Pulmonary artery endothelial cell (primary cell): Measurements from ENCODE around the gene TMEM217. TPM values are rescaled to one million over a fixed set of nuclear protein-coding genes. Genes with fewer than 3 reads are reported as not detected.
A peak's percentile ranks its signal among the peaks of the same experiment; 100 is the strongest.
"Not testable (repeated sequence)": the region's sequence is repeated elsewhere in the genome, so short reads cannot be mapped to it uniquely, and the experiment has no call there.

ENCODE experiments used
- DNase-seq: peaks from one replicate; pipeline ENCODE4 v3.0.0-alpha.2; 2011; ENCODE audit warnings: low read depth, low spot score
- total RNA-seq: library from RNA; depleted of rRNA; stranded (reverse); fragments of >200 nt; gene quantifications from 2 replicates; pipeline ENCODE4 v1.2.3, GENCODE V29; 2014

The TMEM217 gene
- total RNA-seq, 1 donor from 2014 or later, result 8.8 TPM

DNA sequence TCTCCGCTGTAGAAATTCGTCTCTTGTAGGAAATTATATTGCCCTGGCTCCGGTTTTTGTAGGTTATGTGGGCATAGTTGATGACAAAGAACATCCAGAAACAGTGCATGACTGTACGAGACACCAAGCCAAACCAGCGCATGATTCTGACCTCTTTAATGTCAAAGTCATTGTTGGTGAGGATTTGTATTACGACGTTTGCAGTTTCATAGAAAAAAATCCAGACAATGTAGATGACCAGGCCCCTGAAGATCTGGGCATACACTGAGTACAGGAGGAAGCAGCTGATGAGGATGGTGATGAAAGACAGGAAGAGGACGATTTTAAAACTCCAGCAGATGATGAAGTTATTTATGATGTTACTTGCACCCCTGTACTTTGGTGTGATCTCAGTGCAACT, 39.4 kb downstream of the TMEM217 start:
- no peak for DNase-seq

DNA sequence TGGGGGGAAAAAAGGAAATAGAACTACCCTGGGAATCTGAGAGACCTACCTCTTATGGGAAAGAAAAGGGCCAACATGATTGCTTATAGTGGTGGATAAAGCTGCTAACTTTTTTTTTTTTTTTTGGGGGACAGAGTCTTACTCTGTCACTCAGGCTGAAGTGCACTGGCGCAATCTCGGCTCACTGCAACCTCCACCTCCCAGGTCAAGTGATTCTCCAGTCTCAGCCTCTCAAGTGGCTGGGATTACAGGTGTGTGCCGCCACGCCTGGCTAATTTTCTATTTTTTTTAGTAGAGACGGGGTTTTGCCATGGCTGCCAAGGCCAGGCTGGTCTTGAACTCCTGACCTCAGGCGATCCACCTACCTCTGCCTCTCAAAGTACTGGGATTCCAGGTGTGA, 39.9 kb downstream of the TMEM217 start:
- DNase-seq, result no peak

DNA sequence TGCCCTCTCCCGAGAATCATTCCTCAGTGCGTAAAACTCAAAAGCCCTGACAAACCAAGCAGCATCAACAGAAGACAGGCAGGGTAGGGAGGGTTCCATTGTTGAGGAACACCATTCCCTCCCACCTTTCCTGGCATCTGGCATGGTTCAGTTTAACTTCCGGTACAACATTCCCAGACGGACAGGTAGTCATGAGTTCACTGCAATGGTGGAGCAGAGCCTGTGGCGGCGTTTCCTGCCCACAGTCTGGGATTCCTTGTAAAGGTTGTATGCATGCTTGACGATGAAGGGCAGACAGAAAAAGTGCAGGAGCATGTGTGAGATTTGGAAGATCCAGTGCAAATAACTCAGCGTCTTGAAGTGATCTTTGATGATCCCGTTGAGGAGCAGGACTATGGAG, 45.7 kb downstream of the TMEM217 start:
- no peak for DNase-seq

DNA sequence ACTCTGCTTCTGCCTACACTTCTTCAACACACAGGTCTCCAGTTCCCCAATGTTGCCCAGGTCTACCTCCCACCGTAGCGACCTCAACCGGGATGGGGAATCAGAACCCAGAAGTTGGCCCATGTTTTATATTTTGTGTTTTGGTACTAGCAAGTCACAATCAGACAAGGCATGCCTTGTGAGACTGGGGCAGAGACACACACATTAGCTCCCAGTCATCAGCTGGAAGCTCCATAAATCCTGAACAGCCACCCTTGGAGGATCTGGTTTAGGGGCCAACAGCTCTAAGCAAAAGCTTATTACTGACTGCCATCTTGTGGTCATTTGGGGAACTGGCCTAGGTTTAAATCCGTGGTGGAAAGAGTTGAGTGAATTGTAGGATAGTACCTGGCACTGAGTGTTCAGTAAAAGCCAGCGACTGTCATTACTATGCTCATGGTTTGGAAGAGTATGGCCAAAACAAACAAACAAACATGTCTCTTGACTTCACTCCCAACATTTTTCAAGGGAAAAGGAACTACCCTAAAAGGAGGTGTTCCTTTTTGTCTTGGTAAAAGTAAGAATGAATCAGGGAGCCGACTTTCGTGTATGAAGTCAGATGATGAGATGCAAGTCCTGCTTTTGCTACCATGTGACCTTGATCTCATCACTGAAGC, 47.5 kb downstream of the TMEM217 start:
- peak; percentile 41 for DNase-seq

DNA sequence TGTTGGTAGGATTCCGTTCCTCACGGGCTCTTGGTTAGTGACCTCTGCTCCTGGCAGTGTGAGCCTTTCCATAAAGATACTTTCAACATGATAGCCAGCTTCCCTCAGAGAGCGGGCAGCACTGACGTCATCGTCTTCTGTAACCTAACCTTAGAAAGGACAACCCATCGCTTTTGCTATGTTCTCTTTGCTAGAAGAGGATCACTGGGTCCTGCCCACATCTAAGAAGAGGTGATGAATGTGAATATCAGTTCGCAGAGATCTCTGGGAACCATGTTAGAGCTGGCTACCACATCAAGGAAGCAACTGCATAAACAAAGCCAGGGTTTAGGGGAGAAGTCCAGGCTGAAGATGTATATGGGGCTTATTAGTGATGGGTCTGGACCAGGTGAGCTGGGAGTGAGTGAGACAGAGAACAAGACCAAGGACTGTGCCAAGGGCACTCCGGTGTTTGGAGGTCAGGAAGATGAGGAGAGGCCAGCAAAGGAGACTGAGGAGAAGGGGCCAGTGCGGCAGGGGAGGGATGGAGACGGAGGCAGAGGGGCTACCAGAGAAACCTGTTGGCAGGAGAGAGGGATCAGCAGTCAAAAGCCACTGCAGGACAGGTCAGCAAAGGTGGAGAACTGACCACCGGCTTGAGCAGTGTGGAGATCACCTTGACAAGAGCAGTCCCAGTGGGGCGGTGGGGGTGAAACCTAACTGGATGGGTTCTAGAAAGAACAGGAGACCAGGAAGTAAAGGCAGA, 48.3 kb downstream of the TMEM217 start:
- no peak for DNase-seq

DNA sequence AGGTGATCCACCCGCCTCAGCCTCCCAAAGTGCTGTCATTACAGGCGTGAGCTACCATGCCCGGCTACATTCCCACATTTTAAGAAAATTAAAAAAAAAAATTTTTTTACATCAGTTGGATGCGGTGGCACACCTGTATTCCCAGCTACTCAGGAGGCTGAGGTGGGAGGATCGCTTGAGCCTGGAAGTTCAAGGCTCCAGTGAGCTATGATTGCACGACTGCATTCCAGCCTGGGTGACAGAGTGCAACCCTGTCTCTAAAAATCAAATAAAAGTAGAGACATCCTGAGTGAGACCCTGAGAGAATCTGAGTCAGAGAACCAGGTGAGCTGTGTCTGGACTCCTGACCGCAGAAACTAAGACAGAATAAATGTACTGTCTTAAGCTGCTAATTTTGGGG, 49.2 kb downstream of the TMEM217 start:
- no peak for DNase-seq

DNA sequence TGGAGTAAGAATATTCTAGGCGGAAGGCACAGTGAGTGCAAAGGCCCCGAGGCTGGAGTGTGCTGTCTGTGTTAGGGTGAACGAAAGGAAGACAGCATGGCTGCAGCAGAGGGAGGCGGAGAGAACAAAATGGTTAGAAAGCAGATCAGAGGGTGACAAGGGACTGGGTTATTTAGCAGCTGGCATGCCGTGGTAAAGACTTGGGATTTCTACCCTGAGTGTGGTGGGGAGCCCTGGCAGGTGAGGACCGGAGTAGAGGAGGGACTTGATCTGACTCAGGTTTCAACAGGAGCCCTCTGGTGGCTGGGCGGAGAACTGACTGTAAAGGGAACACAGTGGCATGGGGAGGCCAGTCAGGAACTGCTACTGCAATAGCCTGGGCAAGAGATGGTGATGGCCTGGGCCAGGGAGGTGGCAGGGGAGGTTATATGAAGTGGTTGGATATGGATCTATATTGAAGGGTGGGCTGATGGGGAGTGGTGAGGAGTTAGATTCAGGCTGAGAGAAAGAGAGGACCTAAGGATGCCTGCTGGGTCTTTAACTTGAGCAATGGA, 50.0 kb downstream of the TMEM217 start:
- DNase-seq, result peak; percentile 41

DNA sequence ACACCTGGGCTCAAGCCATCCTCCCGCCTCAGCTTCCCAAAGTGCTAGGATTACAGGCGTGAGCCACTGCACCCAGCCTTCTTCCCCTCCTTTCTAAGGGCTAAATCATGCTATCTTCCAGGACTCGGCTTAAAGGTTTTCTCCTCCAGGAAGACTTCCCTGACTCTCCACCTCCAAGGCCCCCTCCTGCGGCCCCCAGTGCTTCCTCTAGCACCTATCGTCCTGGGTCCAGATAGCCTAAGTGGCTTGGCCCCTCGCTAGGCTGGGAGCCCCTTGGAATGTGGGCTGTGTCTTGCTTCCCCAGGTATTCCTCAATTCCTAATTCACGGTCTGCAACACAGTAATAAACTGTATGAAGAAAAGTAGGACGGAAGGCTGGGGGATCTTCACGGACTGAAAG, 51.3 kb downstream of the TMEM217 start:
- DNase-seq, result no peak

DNA sequence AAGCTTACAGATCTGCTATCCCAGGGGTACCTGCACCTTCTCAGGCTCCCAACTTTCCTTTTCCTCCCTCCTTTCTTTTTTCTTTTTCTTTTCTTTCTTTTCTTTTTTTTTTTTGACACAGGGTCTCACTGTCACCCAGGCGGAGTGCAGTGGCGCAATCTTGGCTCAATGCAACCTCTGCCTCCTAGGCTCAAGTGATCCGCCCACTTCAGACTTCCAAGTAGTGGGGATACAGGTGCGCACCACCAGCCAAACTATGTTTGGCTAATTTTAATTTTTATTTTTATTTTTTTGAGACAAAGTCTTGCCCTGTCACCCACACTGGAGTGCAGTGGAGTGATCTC, 52.0 kb downstream of the TMEM217 start:
- DNase-seq, result no peak

DNA sequence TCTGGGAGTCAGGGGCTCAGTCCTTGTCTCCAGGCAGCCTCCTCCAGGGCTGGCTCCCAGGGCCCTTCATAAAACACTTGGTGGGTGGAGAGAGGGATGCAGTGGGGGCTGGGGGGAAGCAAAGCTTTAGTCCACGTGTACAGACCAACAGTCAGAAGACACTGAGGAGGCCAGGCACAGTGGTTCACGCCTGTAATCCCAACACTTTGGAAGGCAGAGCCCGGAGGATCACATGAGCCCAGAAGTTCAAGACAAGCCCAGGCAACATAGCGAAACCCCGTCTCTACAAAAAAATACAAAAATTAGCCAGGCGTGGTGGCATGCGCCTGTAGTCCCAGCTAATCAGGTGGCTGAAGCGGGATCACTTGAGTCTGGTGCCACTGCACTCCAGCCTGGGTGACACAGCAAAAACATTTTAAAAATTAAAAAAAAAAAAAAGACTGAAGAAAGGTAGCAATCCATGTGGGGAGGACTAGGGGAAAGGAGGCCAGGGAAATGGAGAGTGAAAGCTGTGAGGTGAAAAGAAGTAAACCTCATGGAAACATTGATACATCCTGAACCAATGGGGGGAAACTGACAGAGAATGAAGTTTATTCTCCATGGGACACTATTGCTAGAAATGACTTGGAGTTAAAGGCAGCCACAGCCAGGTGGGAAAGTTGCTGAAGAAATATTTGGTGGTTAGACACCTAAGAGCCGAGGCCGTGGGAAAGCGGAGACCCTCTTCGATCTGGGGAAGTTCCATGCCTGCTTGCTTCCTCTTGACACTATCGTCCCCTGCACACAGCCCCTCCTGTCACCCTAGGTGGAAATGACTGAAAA, 52.6 kb downstream of the TMEM217 start:
- DNase-seq, result no peak

DNA sequence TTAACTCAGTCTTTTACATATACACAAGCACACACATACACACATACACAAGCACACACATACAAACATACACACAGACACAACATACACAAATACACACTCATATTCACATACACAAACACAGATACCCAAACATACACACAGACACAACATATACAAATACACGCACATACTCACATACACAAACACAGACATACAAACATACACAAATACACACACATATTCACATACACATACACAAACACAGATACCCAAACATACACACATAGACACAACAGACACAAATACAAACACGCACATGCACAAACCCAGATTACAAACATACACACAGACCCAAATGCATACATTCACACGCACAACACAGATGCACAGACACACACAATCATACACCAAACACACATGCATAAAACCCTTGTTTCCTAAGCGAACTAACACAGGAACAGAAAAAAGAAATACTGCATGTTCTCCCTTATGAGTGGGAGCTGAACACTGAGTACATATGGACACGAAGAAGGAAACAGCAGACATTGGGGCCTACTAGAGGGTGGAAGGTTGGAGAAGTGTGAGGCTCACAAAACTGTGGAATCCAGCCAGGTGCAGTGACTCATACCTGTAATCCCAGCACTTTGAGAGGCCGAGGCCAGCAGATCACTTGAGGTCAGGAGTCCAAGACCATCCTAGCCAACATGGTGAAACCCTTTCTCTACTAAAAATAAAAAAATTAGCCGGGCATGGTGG, 53.8 kb downstream of the TMEM217 start:
- no peak for DNase-seq

DNA sequence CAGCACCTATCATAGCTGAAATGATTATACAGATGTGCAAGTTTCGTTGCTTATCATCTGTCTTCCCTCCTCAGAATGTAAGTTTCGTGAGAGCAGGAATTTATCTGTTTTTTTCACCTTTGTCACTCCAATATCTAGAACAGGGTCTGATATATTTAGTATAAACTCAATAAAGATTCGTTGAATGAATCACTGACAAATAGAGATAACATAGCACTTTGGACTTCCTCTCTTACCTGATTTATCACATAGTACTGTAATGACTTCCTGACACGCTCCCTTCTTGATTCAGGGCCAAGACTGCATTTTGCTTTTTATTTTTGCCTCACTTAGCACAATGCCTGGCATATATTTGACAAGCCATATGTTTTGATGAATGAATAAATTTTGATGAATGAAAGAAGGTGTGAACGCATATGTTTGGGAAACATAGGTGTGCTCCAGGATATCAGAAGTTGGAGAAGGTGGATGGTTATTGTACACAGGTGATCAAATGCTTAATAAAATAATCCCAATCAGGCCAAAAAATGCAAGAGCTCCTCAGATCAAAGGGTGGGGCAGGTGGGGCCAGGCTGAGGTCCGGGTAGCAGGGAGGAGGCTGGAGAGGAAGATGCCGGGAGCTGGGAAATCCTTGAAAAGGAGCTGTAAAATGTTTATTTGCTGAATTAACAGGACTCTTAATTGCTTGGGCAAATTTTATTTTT, 55.0 kb downstream of the TMEM217 start:
- no peak for DNase-seq

DNA sequence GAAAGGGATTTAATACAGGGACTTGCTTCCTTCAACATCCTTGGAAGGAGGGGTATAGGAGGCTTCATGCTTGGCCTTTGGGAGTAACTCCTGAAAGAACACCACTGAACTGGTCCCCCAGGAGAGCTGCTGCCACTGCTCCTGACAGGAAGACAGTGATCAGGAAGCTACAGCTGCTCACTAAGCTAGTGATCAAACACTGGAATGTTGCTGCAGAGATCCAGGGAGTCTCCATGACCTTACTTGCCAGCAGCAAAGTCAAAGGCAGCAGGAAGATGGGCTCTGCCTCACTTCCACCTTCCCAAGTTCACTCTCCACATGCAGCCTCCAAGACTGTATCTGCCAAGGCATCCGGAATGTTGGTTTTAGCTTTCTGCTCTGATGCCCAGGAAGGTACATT, 56.2 kb downstream of the TMEM217 start:
- no peak for DNase-seq

DNA sequence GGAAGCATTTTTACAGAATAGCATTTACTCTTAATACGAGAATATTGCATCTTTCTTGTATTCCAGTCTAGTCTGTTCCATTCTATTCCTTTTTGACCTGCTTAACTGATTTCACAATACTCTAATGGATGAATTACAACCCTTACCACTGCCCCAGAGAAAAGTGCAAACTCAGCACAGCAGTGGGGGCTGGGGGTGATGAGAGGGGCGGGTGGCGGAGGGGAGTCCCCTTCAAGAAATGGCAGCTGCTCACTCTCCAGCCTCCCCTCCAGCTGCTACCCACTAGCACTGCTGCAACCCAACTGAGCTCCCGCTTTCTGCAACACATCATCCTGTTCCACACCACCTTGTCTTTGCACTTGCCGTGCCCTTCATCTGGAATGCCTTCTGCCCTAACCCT, 57.9 kb downstream of the TMEM217 start:
- no peak for DNase-seq

DNA sequence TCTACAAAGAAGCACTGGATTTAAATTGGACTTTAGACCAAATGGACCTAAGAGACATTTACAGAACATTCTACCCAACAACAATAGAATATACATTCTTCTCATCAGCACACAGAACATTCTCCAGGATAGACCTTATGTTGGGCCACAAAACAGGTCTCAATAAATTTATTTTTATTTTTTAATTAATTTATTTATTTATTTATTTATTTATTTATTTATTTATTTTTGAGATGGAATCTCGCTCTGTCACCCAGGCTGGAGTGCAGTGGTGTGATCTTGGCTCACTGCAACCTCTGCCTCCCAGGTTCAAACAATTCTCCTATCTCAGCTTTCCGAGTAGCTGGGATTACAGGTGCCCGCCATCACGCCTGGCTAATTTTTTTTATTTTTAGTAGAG, 61.5 kb downstream of the TMEM217 start:
- DNase-seq, result not testable (repeated sequence)

DNA sequence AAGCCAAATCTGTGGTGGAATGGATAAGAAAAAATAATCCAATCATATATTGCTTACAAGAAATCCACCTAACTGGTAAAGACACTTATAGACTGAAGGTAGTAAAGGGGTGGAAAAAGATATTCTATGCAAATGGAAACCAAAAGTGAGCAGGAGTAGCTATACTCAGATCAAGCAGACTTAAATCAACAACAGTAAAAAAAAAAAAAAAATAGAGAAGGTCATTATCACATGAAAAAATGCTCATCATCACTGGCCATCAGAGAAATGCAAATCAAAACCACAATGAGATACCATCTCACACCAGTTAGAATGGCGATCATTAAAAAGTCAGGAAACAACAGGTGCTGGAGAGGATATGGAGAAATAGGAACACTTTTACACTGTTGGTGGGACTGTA, 63.1 kb downstream of the TMEM217 start:
- DNase-seq, result not testable (repeated sequence)

DNA sequence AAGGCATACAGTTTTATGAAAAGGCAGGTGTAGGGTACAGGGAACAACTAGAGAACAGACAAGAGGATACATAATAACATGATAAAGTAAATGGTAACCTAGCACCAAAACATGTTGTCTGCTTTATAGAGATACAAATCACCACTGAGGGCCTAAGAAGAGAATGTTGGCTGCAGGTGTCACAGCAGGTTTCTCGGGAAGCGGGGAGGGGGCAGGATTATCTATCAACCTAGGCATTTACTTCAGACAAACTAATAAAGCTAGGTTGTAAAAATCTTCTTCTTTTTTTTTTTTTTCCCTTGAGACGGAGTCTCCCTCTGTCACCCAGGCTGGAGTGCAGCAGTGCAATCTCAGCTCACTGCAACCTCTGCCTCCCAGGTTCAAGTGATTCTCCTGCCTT, 65.3 kb downstream of the TMEM217 start:
- DNase-seq, result no peak

DNA sequence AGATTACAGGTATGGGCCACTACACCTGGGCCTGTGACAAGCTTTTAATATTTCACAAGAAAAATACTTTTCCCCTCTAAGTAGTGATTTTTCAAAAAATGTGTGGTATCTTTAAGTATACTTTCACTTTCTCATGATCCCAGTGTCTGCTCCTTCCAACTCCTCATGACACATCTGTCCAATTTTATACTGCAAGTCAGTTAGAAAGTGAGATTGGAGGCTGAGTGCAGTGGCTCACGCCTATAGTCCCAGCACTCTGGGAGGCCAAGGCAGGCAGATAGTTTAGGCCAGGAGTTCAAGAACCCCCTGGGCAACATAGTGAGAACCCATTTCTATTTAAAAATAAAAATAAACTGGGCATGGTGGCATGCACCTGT, 67.8 kb downstream of the TMEM217 start:
- DNase-seq, result no peak

DNA sequence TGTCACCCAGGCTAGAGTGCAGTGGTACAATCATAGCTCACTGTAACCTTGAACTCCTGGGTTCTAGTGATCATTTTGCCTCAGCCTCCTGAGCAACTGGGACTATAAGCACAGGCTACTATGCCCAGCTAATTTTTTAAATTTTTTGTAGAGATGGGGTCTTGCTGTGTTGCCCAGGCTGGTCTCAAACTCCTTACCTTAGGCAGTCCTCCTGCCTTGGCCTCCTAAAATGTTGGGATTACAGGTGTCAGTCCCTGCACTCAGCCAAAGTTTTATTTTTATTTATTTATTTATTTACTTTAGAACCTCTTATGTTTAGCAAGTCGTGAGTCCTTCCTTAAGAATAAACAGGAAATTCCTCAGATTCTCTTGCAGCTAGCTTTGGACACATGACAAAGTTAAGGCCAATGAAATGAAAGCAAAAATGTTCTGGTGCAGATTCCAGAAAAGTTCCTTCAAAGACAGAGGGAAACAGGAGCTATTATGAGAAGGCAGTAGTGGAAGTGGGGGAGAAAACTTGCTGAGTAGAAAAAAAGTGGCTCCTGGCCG, 68.9 kb downstream of the TMEM217 start:
- no peak for DNase-seq

DNA sequence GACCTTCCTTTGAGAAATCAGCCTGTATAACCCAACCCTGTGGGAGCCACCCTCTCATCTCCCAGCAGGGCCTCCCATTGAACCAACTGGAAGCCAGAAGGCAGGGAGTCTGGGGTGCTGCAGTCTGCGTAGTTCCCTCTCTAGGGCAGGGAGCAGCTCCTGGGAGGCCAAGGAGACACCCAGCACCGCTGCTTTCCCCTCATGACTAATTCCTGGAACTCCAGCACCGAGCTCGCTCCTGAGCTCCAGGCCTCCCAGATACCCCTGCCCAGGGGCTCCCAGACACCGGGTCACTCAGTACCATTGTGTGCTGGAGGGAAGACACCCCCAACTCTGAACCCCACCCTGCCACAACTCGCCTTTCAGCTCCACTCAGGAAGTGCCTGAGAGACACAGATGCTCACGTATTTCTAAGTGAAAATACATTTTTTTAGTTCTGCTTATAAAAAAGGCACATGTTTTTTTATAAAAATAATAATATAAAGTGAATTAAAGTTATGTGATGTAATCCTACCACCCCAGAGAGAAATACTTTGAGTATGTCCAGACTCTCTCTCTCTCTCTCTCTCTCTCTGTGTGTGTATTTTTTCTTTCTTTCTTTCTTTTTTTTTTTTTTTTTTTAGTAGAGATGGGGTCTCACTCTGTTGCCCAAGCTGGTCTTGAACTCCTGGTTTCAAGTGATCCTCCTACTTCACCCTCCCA, 70.5 kb downstream of the TMEM217 start:
- no peak for DNase-seq
